HG03342 (cell line): ENCODE data around the gene CREB3L1.

ENCODE experiments used
- ATAC-seq: cut with Tn5 transposase; IDR thresholded peaks from one replicate; pipeline ENCODE4 v1.9.1; 2021; ENCODE audit warnings: mild to moderate bottlenecking, moderate library complexity; ENCODE audit not compliant: unreplicated experiment

The CREB3L1 gene

GRCh38 chr11:46363031-46363407 lies 85.6 kb downstream of the CREB3L1 start:
- ATAC-seq, result no peak

- ATAC-seq, result no peak
Observed at GRCh38 chr11:46363455-46364005, 86.1 kb downstream of the CREB3L1 start.

DNA sequence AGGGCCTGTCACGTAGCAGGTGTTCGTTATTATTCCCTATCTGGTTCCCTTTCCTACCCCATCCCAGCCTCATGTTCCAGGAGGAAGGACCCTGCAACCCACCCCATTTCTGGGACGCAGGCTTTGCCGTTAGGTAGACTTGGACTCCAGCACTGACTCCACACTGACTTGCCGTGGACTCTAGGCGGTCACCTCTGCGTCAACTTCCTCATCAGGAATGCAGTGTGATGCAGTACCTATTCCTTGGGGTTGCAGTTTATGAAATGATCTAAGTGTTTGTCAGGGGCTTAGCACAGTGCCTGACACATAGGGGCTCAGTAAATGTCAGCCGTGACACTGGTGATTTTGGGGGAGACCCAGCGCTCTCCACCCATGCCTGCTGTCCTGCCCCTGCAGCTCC lies 86.6 kb downstream of the CREB3L1 start:
- no peak for ATAC-seq

GRCh38 chr11:46364791-46365190 lies 87.3 kb downstream of the CREB3L1 start:
- no peak for ATAC-seq

DNA sequence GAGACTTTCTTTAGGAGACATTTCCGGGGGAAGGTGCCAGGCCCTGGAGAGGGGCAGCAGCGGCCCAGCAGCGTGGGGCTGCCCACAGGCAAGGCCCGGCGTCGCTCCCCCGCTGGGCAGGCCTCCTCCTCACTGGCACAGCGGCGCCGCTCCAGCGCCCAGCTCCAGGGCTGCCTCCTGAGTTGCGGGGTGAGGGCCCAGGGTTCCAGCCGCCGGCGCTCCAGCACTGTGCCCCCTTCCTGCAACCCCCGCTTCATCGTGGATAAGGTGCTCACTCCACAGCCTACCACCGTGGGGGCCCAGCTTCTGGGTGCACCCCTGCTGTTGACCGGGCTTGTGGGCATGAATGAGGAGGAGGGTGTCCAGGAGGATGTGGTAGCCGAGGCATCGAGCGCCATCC lies 88.8 kb downstream of the CREB3L1 start:
- no peak for ATAC-seq

GRCh38 chr11:46366661-46367161 lies 89.2 kb downstream of the CREB3L1 start:
- no peak for ATAC-seq

DNA sequence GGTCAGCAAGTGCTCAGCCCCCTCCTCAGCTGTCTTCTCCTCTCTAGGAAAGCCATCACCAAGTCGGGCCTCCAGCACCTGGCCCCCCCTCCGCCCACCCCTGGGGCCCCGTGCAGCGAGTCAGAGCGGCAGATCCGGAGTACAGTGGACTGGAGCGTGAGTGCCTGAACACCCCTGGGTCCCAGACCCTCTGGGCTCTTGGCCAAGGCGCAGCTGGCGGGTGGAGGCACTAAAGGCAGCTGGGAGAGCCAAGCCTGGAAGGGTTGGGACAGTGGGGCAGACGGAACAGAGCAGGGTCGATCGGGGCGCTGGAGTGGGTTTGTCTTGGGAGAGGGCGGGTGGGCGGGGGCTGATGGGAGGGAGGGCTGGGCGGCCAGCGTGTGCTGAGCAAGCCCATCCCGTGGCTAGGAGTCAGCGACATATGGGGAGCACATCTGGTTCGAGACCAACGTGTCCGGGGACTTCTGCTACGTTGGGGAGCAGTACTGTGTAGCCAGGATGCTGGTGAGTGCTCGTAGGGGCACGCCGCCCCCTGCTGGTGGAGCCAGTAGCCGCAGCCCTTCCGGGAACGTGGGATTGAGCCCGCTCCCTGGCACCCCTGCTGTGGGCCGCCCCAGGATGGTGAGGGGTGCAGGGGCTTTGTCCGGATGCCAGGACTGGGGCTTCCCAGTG lies 89.9 kb downstream of the CREB3L1 start:
- ATAC-seq, result peak; percentile 57

DNA sequence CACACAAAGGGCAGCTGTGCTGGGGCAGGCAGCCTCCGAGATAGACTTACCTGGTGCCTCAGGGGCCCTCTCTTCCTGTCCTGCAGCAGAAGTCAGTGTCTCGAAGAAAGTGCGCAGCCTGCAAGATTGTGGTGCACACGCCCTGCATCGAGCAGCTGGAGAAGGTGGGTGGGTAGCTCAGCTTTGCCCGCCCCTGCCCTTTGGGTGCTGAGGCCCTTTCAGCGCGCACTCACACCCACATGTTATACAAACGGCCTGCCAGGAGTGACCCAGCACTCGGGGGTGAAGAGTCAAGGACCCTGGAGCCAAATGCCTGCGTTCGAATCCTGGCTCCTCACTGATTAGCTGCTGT lies 90.4 kb downstream of the CREB3L1 start:
- no peak for ATAC-seq

DNA sequence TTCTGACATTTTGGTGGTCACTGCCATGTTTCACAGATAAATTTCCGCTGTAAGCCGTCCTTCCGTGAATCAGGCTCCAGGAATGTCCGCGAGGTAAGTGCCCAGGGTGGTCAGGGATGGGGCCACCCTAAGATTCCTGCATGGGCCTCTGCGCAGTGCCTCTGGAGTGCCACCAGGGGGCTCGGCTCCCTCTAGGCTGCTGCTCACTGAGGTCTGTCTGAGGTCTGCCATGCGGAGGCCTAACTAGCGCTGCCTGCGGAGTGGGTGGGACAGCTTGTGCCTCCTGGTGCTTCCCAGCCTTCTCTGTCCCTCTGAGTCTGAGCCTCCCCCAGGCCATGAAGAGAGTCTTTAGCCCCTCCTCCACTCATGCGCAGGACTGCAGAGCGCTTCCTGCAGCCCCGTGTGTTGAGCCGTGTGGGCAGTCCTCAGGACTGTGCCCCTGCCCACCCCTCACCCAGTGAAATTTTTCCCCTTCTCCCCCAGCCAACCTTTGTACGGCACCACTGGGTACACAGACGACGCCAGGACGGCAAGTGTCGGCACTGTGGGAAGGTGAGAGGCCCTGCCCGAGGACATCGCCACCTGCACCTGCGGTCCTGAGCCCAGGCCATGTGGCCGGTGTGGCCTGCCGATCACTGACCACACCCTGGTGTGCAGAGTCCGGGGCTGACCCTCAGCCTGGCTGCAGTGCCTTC lies 92.1 kb downstream of the CREB3L1 start:
- no peak for ATAC-seq

- no peak for ATAC-seq
Observed at GRCh38 chr11:46370253-46370652, 92.8 kb downstream of the CREB3L1 start.
